Aorta (tissue), 5 donors: ENCODE data around the gene CYBA. TPM values are rescaled to one million over a fixed set of nuclear protein-coding genes. Genes with fewer than 3 reads are reported as not detected.

Experiments used
- ATAC-seq: fragments of 200-7000 bp; cut with Tn5 transposase; one replicate; pipeline ENCODE4 v1.9.1; 2022; ENCODE audit warnings: moderate library complexity; ENCODE audit not compliant: low FRiP score
- DNase-seq, 2 donors: peaks; one replicate each; pipeline ENCODE4 v3.0.0-alpha.2; 2020
- H3K27ac ChIP-seq, 2 donors: one replicate each; pipeline ENCODE4 v1.5.1; 2013; ENCODE audit warnings: low read length in 2 of 2, mild to moderate bottlenecking in 2 of 2, moderate library complexity in 2 of 2, control low read depth in 1 of 2, inconsistent platforms in 1 of 2, low read depth in 1 of 2
- H3K27me3 ChIP-seq, 2 donors: one replicate each; pipeline ENCODE4 v1.6.1; 2013; ENCODE audit warnings: control low read depth in 1 of 2, low read length in 1 of 2, mild to moderate bottlenecking in 1 of 2, moderate library complexity in 1 of 2; ENCODE audit not compliant: insufficient read depth in 2 of 2, control insufficient read depth in 1 of 2
- H3K36me3 ChIP-seq, 2 donors: one replicate each; pipeline ENCODE4 v1.6.1; 2013; ENCODE audit warnings: control low read depth in 1 of 2, low read length in 1 of 2, mild to moderate bottlenecking in 1 of 2; ENCODE audit not compliant: insufficient read depth in 2 of 2, control insufficient read depth in 1 of 2
- H3K4me1 ChIP-seq, 2 donors: one replicate each; pipeline ENCODE4 v1.6.1; 2013; ENCODE audit warnings: low read length in 2 of 2, control low read depth in 1 of 2, mild to moderate bottlenecking in 1 of 2, moderate library complexity in 1 of 2; ENCODE audit not compliant: insufficient read depth in 2 of 2, control insufficient read depth in 1 of 2
- H3K4me3 ChIP-seq, 2 donors: one replicate each; pipeline ENCODE4 v1.5.1; 2013; ENCODE audit warnings: low read length in 2 of 2, control low read depth in 1 of 2, mild to moderate bottlenecking in 1 of 2
- H3K9me3 ChIP-seq: one replicate; pipeline ENCODE4 v1.6.1; 2013; ENCODE audit warnings: mild to moderate bottlenecking, low read length; ENCODE audit not compliant: control insufficient read depth
- WGBS, 2 donors: extraction: QIAGEN DNeasy Blood & Tissue Kit; methylation state at CpG; one replicate each; pipeline ENCODE4 v1.1.7; 2013; 5-methylcytosine and 5-hydroxymethylcytosine counted together
- intact Hi-C, 2 donors: fragments of 100-400 bp; cut with DNase I; formaldehyde crosslinking; loops; one replicate each; pipeline versions ENCODE4 v1.14.2 to v1.15.0; 2022
- polyA plus RNA-seq, 2 donors: library from polyadenylated mRNA; stranded (reverse); fragments of 200-250 nt; gene quantifications; one replicate each; pipeline ENCODE4 v1.2.3, GENCODE V29; 2013
- total RNA-seq, 2 donors: library from RNA; stranded (reverse); fragmentation: NEBNext Ultra II Directional; extraction: Animal tissue kit (Norgen Biotek cat#: 25700); gene quantifications; one replicate each; pipeline ENCODE4 v1.2.1, GENCODE V29; 2021
- donor health status: healthy with polysubstance abuse.
- donor health status: Bipolar disorder and iron deficiency.
- donor health status: DM: no; HTN: no; CAD: no.
- donor health status: DM: no; HTN: no; CAD: no.
- donor health status: DM: yes; HTN: yes; CAD: no.

The CYBA gene
- total and polyA plus RNA-seq, 4 donors: 79.2 to 148 (median 103) TPM

- WGBS, 2 donors: 38 to 41% methylated on average over 27 to 28 of the region's 28 CpGs
- no peak for DNase-seq
- no peak for ATAC-seq
These were observed 37.3 kb upstream of the CYBA start for GRCh38 chr16:88688013-88688778.

GRCh38 chr16:88687676-88688012 lies 36.8 kb upstream of the CYBA start:
- 62 to 73% methylated on average over 3 of the region's 3 CpGs for WGBS, 2 donors
- DNase-seq (no peak), ATAC-seq (no peak)
- Histone ChIP-seq H3K36me3 (no peaks in the 10 kb centered on the region), H3K4me1 (no peaks in the 10 kb centered on the region), H3K27ac (no peak overlapping the region), H3K9me3 (no peaks in the 10 kb centered on the region), H3K27me3 (no peaks in the 10 kb centered on the region), H3K4me3 (no peak overlapping the region)
- intact Hi-C loops: no loop called here

More at GRCh38 chr16:88688013-88688778, 37.3 kb upstream of the CYBA start:
- H3K27ac ChIP-seq: no peak overlapping the region
- no peak overlapping the region for H3K4me3 ChIP-seq
- no peaks in the 10 kb centered on the region for H3K27me3 ChIP-seq
- H3K9me3 ChIP-seq: no peaks in the 10 kb centered on the region
- intact Hi-C loops: no loop called here
- H3K36me3 ChIP-seq: no peaks in the 10 kb centered on the region
- H3K4me1 ChIP-seq: no peaks in the 10 kb centered on the region

GRCh38 chr16:88687254-88687576 lies 36.4 kb upstream of the CYBA start:
- intact Hi-C loops: no loop called here
- H3K36me3 ChIP-seq: no peaks in the 10 kb centered on the region
- WGBS, 2 donors: 63 to 64% methylated on average over 10 of the region's 10 CpGs
- no peaks in the 10 kb centered on the region for H3K27me3 ChIP-seq
- H3K4me1 ChIP-seq: no peaks in the 10 kb centered on the region
- ATAC-seq (no peak), DNase-seq (no peak)
- H3K4me3 ChIP-seq: no peak overlapping the region
- H3K9me3 ChIP-seq: no peaks in the 10 kb centered on the region
- no peak overlapping the region for H3K27ac ChIP-seq

DNA sequence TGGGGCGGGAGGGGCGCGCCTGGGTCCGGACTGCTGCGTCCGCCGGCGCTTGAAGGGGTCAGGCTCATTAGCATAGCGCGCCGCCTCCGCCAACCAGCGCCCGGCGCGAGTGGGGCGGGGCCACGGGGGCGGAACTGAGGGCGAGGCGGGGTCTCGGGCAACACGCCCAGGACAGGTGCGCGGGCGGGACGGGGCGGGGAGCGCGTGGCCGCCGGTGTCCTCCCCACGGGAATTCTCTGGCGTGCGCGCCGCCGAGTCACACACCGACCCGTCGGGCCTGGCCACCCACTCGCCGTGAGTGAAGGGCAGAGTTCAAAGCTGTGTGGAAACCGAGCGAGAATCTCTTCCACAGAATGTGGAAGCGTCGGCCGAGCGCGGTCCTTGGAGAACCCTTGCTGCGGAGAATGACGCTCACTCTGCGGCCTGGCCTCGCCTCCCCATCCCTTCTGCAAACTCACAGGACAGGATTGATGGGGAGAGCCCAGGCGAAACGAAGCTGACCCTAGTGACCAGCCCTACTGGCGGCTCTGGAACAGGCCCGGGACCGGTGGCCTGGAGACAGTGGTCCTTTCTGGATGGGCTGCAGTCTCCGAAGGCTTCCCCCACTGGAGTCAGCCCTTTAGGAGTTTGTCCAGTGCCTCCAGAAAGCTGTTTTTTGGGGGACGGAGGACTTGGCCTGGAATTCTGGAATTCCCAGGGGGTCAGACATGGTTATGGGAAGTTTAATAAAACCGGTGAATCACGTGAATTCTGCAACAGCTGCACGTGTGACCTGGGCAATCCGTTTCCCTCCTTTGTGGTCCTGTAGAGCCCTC lies 35.8 kb upstream of the CYBA start, which contains the start of gene SNAI3:
TSS of gene SNAI3 (minus strand) at position 69 of the 815 bp plus-strand sequence. CDS start 101 bp downstream, outside the sequence.
- Histone ChIP-seq H3K4me3 (no peak within 1 kb of the TSS), H3K27ac (no peak within 1 kb of the TSS), H3K27me3 (no peaks in the 10 kb centered on the region), H3K9me3 (no peaks in the 10 kb centered on the region), H3K36me3 (no peaks in the 10 kb centered on the region), H3K4me1 (no peaks in the 10 kb centered on the region)
- peak; percentile 84 to 88 for DNase-seq
- 7 to 11% methylated on average over 40 to 65 of the region's 65 CpGs for WGBS, 2 donors
- ATAC-seq: peak; percentile 79
- intact Hi-C loops: no loop called here

GRCh38 chr16:88686062-88686438 lies 35.2 kb upstream of the CYBA start:
- Histone ChIP-seq H3K27ac (no peak overlapping the region), H3K4me3 (no peak overlapping the region), H3K9me3 (no peaks in the 10 kb centered on the region), H3K36me3 (no peaks in the 10 kb centered on the region), H3K27me3 (no peaks in the 10 kb centered on the region), H3K4me1 (no peaks in the 10 kb centered on the region)
- intact Hi-C loops: no loop called here
- whole genome bisulfite sequencing, 2 donors: 0 to 1% methylated on average over 14 to 25 of the region's 25 CpGs
- DNase-seq (no peak), ATAC-seq (peak; percentile 9)

GRCh38 chr16:88685156-88686061 lies 34.6 kb upstream of the CYBA start:
- no peaks in the 10 kb centered on the region for H3K27me3 ChIP-seq

GRCh38 chr16:88684569-88685155 lies 33.8 kb upstream of the CYBA start:
- Histone ChIP-seq H3K4me1 (no peaks in the 10 kb centered on the region), H3K27me3 (no peaks in the 10 kb centered on the region), H3K36me3 (no peaks in the 10 kb centered on the region), H3K9me3 (no peaks in the 10 kb centered on the region), H3K27ac (no peak overlapping the region), H3K4me3 (no peak overlapping the region)
- DNase-seq (no peak), ATAC-seq (no peak)
- intact Hi-C loops: no loop called here
- 66 to 69% methylated on average over 15 of the region's 15 CpGs for WGBS, 2 donors

More at GRCh38 chr16:88685156-88686061, 34.6 kb upstream of the CYBA start:
- DNase-seq: peak in 1 of 2 donors; percentile 82
- H3K4me1 ChIP-seq: no peaks in the 10 kb centered on the region
- no peak overlapping the region for H3K4me3 ChIP-seq
- H3K9me3 ChIP-seq: no peaks in the 10 kb centered on the region
- intact Hi-C loops: no loop called here
- H3K27ac ChIP-seq: no peak overlapping the region
- H3K36me3 ChIP-seq: no peaks in the 10 kb centered on the region
- ATAC-seq: no peak
- 5 to 6% methylated on average over 32 to 33 of the region's 33 CpGs for WGBS, 2 donors

GRCh38 chr16:88681709-88682451 lies 31.0 kb upstream of the CYBA start:
- no peaks in the 10 kb centered on the region for H3K9me3 ChIP-seq
- DNase-seq (peak; percentile 76 to 86), ATAC-seq (peak; percentile 15)
- no peaks in the 10 kb centered on the region for H3K27me3 ChIP-seq
- no peaks in the 10 kb centered on the region for H3K4me1 ChIP-seq
- no peak overlapping the region for H3K27ac ChIP-seq
- no peak overlapping the region for H3K4me3 ChIP-seq
- H3K36me3 ChIP-seq: no peaks in the 10 kb centered on the region
- WGBS, 2 donors: 41 to 45% methylated on average over 21 of the region's 21 CpGs
- intact Hi-C loops: no loop called here
